Small intestine (tissue), 7 donors: ENCODE measurements around the gene CASP9. TPM values are rescaled to one million over a fixed set of nuclear protein-coding genes. Genes with fewer than 3 reads are reported as not detected.

Experiments
- DNase-seq, 2 donors: peaks; one replicate each; pipeline versions ENCODE4 v3.0.0 to v3.0.0-alpha.2; 2013
- FAIRE-seq: peaks from 2 replicates; lab custom pipeline; 2012; peaks lifted over from hg19 to GRCh38; lab: Jason Lieb, UNC
- H3K27ac ChIP-seq, 3 donors: one replicate each; pipeline ENCODE4 v1.5.1; 2013; ENCODE audit warnings: low read length in 2 of 3, mild to moderate bottlenecking in 2 of 3, control low read depth in 1 of 3, inconsistent platforms in 1 of 3, low read depth in 1 of 3, moderate library complexity in 1 of 3
- H3K27me3 ChIP-seq, 3 donors: one replicate each; pipeline ENCODE4 v1.6.1; 2013; ENCODE audit warnings: low read length in 3 of 3, inconsistent platforms in 1 of 3; ENCODE audit not compliant: control insufficient read depth in 3 of 3, insufficient read depth in 3 of 3
- H3K36me3 ChIP-seq, 3 donors: one replicate each; pipeline ENCODE4 v1.6.1; 2013; ENCODE audit warnings: low read length in 3 of 3, inconsistent platforms in 1 of 3, low read depth in 1 of 3, mild to moderate bottlenecking in 1 of 3, moderate library complexity in 1 of 3; ENCODE audit not compliant: control insufficient read depth in 3 of 3, insufficient read depth in 2 of 3
- H3K4me1 ChIP-seq, 3 donors: one replicate each; pipeline ENCODE4 v1.6.1; 2013; ENCODE audit warnings: low read length in 2 of 3, inconsistent platforms in 1 of 3, low read depth in 1 of 3, mild to moderate bottlenecking in 1 of 3, moderate library complexity in 1 of 3; ENCODE audit not compliant: control insufficient read depth in 3 of 3, insufficient read depth in 2 of 3
- H3K4me3 ChIP-seq, 3 donors: one replicate each; pipeline ENCODE4 v1.5.1; 2013; ENCODE audit warnings: low read length in 3 of 3, control low read depth in 1 of 3, inconsistent platforms in 1 of 3, low read depth in 1 of 3, mild to moderate bottlenecking in 1 of 3, moderate library complexity in 1 of 3
- H3K9me3 ChIP-seq, 2 donors: one replicate each; pipeline ENCODE4 v1.6.1; 2013; ENCODE audit warnings: low read depth in 1 of 2, low read length in 1 of 2; ENCODE audit not compliant: control insufficient read depth in 2 of 2, insufficient read depth in 1 of 2
- WGBS, 3 donors: extraction: QIAGEN DNeasy Blood & Tissue Kit; methylation state at CpG; one replicate each; pipeline ENCODE4 v1.1.7; 2013; 5-methylcytosine and 5-hydroxymethylcytosine counted together
- polyA plus RNA-seq, 4 donors: library from polyadenylated mRNA; stranded (reverse) in 3 of 4; unstranded in 1 of 4; fragments of 200-250 nt in 3 of 4; fragments of 120-200 nt in 1 of 4; gene quantifications; one replicate each; pipeline versions ENCODE4 v1.2.1 to v1.2.3, GENCODE V29; 2013
- donor health status: healthy with polysubstance abuse.
- donor health status: control.
- donor health status: control.
- donor health status: Bipolar disorder and iron deficiency.
- donor health status: healthy.

Gene CASP9
- polyA plus RNA-seq, 4 donors: 13.8 to 23.7 (median 16.1) TPM

GRCh38 chr1:15455522-15455921, 68.5 kb downstream of the CASP9 start:
- FAIRE-seq: no peak
- Histone ChIP-seq H3K36me3 (no peaks in the 10 kb centered on the region), H3K9me3 (peaks cover 0 to 17% of the 10 kb centered on the region in 2 donors), H3K27ac (no peak overlapping the region), H3K4me3 (no peak overlapping the region), H3K27me3 (no peaks in the 10 kb centered on the region), H3K4me1 (peaks cover 0 to 13% (median 0%) of the 10 kb centered on the region in 3 donors)
- DNase-seq: no peak
- 76 to 89% (median 83%) methylated on average over 6 of the region's 6 CpGs for WGBS, 3 donors

DNA sequence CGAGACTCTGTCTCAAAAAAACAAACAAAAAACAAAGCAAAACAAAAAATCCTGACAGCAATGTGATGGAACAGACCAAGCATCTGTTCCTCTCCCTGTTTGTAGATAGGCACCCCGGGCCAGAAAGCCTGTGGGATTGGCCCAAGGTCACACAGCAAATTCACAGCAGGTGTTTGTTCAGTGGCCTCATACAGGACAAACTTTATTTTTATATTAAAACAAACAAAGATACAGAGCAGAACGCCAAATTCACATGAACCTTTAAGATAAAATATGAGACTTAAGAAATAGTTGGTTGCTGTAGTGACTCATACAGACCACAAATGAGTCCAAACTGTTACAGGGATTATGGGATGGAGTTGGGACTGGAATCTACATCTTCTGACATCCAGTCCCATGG, 69.8 kb downstream of the CASP9 start:
- Histone ChIP-seq H3K27me3 (no peaks in the 10 kb centered on the region), H3K27ac (no peak overlapping the region), H3K4me3 (no peak overlapping the region), H3K36me3 (no peaks in the 10 kb centered on the region), H3K4me1 (peaks cover 0 to 13% (median 0%) of the 10 kb centered on the region in 3 donors), H3K9me3 (peaks cover 0 to 20% of the 10 kb centered on the region in 2 donors)
- DNase-seq: no peak
- WGBS, 3 donors: 38 to 69% (median 50%) methylated on average over 3 of the region's 3 CpGs
- no peak for FAIRE-seq

DNA sequence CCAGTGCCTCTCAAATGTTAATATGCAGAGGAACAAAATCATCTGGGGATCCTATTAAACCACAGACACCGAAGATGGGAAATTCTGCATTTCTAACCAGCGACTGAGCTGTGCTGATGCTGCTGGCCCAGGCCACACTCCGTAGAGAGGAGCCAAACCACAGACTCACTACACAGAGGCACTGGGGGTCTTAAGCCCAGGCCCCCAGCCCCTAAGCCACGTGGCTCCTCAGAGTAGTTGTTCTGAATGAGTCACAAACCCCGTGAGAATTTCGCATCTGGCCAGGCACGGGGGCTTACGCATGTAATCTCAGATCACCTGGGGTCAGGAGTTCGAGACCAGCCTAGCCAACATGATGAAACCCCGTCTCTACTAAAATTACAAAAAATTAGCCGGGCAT, 70.3 kb downstream of the CASP9 start:
- peaks cover 0 to 20% of the 10 kb centered on the region in 2 donors for H3K9me3 ChIP-seq
- H3K4me3 ChIP-seq: no peak overlapping the region
- WGBS, 3 donors: 75 to 84% (median 81%) methylated on average over 11 of the region's 11 CpGs
- no peak for FAIRE-seq
- H3K36me3 ChIP-seq: no peaks in the 10 kb centered on the region
- no peak for DNase-seq
- peaks cover 0 to 13% (median 0%) of the 10 kb centered on the region in 3 donors for H3K4me1 ChIP-seq
- no peaks in the 10 kb centered on the region for H3K27me3 ChIP-seq
- no peak overlapping the region for H3K27ac ChIP-seq

DNA sequence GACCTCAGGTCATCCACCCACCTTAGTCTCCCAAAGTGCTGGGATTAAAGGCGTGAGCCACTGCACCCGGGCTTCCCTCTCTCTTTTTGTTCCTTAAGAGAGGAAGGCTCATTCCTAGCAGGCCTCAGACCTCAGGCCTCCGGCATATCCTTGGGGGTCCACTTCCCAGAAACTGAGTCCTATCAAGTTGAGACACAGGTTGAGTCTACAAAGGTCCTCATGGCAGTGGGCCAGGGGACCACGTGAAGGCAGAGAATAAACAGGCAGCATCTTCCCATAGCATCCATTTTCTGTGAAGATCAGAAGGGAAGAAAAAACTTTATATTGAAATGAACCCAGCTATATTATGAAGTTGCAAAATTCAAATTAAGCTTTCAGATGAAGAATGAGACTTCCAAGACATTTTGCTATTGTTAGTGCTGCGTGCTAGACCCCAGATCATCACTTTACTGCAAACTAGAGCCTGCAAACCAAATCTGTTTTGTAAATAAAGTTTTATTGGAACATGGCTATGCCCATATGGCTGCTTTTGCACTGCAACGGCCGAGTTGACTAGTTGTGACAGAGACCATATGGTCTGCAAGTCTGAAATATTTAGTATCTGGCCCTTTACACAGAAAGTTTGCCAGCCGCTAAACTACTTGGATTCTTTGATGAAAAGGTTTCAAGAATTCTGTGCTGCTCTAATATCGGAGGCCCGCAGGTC, 71.0 kb downstream of the CASP9 start:
- WGBS, 3 donors: 79 to 88% (median 84%) methylated on average over 10 of the region's 10 CpGs
- Histone ChIP-seq H3K36me3 (no peaks in the 10 kb centered on the region), H3K4me1 (peaks cover 0 to 13% (median 0%) of the 10 kb centered on the region in 3 donors), H3K4me3 (no peak overlapping the region), H3K27me3 (no peaks in the 10 kb centered on the region), H3K27ac (no peak overlapping the region), H3K9me3 (peaks cover 0 to 20% of the 10 kb centered on the region in 2 donors)
- DNase-seq (no peak), FAIRE-seq (no peak)

- Histone ChIP-seq H3K36me3 (no peaks in the 10 kb centered on the region), H3K27me3 (no peaks in the 10 kb centered on the region), H3K4me1 (peaks cover 0 to 7% (median 0%) of the 10 kb centered on the region in 3 donors), H3K9me3 (peaks cover 0 to 20% of the 10 kb centered on the region in 2 donors), H3K27ac (no peak overlapping the region), H3K4me3 (no peak overlapping the region)
- no peak for FAIRE-seq
- DNase-seq: no peak
- 87 to 94% (median 94%) methylated on average over 1 of the region's 1 CpG for WGBS, 3 donors
Measured at GRCh38 chr1:15452216-15452615, 71.8 kb downstream of the CASP9 start.

DNA sequence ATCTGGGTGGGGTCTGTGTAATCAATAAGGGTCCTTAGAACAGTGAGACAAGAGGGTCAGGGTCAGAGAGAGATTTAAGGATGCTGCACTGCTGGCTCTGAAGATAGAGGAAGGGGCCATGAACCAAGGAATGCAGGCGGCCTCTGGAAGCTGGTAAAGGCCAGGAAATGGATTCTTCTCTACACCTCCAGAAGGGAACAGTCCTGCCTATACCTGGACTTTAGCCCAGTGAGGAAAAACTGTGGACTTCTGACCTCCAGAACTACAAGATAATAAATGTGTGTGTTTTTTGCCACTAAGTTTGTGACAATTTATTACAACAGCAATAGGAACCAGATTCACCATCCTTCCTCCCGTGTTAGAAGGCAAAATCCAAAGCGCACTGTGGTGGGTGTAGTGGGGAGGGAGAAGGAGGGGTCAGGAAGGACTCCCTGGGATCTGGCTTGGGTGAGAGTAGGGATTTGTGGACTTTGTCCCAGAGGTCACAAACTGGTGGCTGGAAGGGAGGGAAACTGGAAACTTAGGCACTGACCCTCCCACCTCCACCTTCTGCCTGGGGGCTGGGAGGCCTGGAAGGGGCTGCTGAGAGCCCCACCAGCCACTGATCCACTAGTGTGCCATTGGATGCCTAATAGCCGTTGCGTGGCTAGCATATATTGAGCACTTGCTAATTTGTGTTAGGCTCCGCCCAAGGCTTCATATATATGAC, 72.8 kb downstream of the CASP9 start:
- Histone ChIP-seq H3K9me3 (peaks cover 0 to 20% of the 10 kb centered on the region in 2 donors), H3K36me3 (no peaks in the 10 kb centered on the region), H3K4me3 (no peak overlapping the region), H3K27me3 (no peaks in the 10 kb centered on the region), H3K4me1 (no peaks in the 10 kb centered on the region), H3K27ac (no peak overlapping the region)
- peak in 1 of 2 donors; percentile 64 for DNase-seq
- FAIRE-seq: no peak
- WGBS, 3 donors: 81 to 84% (median 83%) methylated on average over 6 of the region's 6 CpGs

DNA sequence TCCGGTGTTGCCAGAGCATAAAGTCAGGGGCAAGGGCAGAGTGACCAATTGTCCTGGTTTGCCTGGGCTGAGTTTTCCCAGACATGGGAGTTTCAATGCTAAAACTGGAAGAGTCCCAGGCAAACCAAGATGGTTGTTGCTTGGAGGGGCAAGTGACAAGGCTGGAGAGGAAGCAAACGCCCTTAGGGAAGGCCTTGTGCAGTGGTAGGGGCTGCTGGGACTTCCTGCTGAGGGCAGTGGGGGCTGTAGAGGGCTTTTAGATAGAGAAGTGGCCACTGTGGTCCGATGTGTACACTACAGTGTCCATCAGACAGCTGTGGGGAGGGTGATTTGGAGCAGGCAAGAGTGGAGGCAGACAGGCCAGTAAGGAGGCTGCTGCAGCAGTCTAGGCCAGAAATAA, 74.4 kb downstream of the CASP9 start:
- no peak for DNase-seq
- WGBS, 3 donors: 62 to 79% (median 70%) methylated on average over 3 of the region's 3 CpGs
- H3K9me3 ChIP-seq: peaks cover 0 to 20% of the 10 kb centered on the region in 2 donors
- no peaks in the 10 kb centered on the region for H3K4me1 ChIP-seq
- no peaks in the 10 kb centered on the region for H3K27me3 ChIP-seq
- no peak for FAIRE-seq
- no peak overlapping the region for H3K4me3 ChIP-seq
- H3K36me3 ChIP-seq: no peaks in the 10 kb centered on the region
- no peak overlapping the region for H3K27ac ChIP-seq

- Histone ChIP-seq H3K4me1 (no peaks in the 10 kb centered on the region), H3K9me3 (peaks cover 0 to 20% of the 10 kb centered on the region in 2 donors), H3K4me3 (no peak overlapping the region), H3K27me3 (no peaks in the 10 kb centered on the region), H3K36me3 (no peaks in the 10 kb centered on the region), H3K27ac (no peak overlapping the region)
- DNase-seq: no peak
- no peak for FAIRE-seq
- WGBS, 3 donors: 88 to 95% (median 90%) methylated on average over 3 of the region's 3 CpGs
Measured at GRCh38 chr1:15448877-15449462, 75.0 kb downstream of the CASP9 start.
